ENCODE results near the gene B3GNT8. TPM values are rescaled to one million over a fixed set of nuclear protein-coding genes. Genes with fewer than 3 reads are reported as not detected.
A peak's percentile ranks its signal among the peaks of the same experiment; 100 is the strongest.
"Not testable (repeated sequence)": the region's sequence is repeated elsewhere in the genome, so short reads cannot be mapped to it uniquely, and the experiment has no call there.

B3GNT8 gene
- total RNA-seq, 1 donor from 2014 or later, result 12.4 TPM

DNA sequence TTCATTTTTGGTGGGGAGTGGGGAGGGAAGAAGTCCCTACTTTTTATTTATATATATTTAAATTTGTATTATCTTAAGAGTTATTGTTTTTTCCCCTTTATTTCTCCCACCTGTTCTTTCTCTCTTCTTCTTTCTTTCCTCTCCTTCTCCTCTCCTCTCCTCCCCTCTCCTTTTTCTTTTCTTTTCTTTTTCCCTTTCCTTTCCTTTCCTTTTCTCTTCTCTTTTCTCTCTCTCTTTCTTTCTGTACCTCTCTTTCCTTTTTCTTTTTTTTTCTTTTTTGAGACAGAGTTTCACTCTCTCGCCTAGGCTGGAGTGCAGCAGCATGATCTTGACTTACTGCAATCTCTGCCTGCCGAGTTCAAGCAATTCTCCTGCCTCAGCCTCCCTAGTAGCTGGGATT lies 27.6 kb downstream of the B3GNT8 start:
- no peak for DNase-seq
- no peak for ATAC-seq
- intact Hi-C loops (cut with micrococcal nuclease), result no loop called here

- DNase-seq (no peak), ATAC-seq (no peak)
- intact Hi-C loops (cut with micrococcal nuclease), result no loop called here
Observed at GRCh38 chr19:41399091-41399490, 28.1 kb downstream of the B3GNT8 start.

DNA sequence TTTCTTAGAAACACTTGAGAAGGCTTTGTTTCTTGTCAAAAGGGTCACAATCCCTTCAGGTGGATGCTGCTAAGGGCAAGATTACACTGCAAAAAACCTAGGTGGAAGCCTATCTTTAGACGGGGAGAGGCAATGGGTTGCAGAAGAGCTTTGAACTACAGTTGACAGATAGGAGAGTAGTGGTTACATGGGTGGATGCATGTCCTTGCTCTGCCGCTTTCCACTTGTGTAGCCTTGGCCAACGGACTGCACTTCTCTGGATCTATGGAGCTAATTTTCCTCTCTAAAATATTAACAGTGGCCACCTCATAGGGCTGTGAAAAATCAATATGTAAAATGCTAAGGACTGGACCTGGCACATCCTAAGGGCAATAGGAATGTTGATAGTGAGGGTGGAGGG lies 28.6 kb downstream of the B3GNT8 start:
- ATAC-seq (no peak), DNase-seq (no peak)
- intact Hi-C loops (cut with micrococcal nuclease), result no loop called here

- DNase-seq, result no peak
- no peak for ATAC-seq
- intact Hi-C loops (cut with micrococcal nuclease), result no loop called here
Observed at GRCh38 chr19:41398050-41398418, 29.1 kb downstream of the B3GNT8 start.

GRCh38 chr19:41397086-41398049 lies 29.8 kb downstream of the B3GNT8 start, which contains the start of the genes BCKDHA and EXOSC5:
Gene BCKDHA (plus strand): TSS chr19:41397818. CDS start chr19:41397828, 10 bp downstream.
Gene EXOSC5 (minus strand): TSS chr19:41397359. CDS start chr19:41397328, 31 bp downstream.
- peak; percentile 98 for ATAC-seq
- intact Hi-C loops (cut with micrococcal nuclease), result no loop called here
- peak; percentile 99 for DNase-seq

- intact Hi-C loops (cut with micrococcal nuclease), result no loop called here
- ATAC-seq (no peak), DNase-seq (no peak)
Observed at GRCh38 chr19:41395355-41395754, 31.8 kb downstream of the B3GNT8 start.

DNA sequence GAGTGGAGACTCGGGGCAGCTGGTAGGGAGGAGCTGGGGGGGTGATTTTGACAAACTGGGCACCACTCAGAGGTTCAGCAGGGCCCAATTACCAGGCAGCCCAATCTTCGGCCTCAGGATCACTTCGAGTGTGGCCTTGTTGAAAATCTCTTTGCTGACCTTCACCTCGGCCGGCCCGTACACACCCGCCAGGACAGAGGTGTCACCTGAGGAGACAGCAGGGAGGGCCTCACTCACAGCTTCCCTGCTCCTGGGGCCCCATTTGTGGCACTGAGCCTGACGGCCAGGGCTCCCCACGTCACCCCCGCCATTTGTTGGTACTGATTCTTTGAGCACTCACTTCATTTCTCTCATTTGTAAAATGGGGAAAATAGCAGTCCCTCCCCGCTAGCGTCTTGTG lies 34.4 kb downstream of the B3GNT8 start:
- intact Hi-C loops (cut with micrococcal nuclease), result no loop called here
- DNase-seq (peak; percentile 44), ATAC-seq (no peak)

DNA sequence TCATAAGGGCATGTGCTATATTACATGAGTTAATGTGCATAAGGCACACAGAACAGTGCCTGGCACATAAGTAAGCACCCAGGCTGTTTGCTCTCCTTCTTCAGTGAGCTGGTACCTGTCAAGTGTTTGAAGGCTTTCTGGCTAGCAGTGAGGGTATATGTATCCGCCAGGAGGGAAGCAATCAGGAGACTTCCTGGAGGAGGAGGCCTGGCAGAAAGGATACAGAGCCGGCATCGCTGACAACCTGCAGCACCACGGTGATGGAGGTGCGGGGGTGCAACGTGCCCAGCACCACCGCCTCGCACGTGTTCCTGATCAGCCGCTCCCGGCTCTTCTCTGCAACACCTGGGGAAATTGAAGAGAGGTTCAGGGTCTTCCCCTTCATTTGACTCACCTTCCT lies 35.6 kb downstream of the B3GNT8 start:
- intact Hi-C loops (cut with micrococcal nuclease), result no loop called here
- ATAC-seq (no peak), DNase-seq (no peak)

DNA sequence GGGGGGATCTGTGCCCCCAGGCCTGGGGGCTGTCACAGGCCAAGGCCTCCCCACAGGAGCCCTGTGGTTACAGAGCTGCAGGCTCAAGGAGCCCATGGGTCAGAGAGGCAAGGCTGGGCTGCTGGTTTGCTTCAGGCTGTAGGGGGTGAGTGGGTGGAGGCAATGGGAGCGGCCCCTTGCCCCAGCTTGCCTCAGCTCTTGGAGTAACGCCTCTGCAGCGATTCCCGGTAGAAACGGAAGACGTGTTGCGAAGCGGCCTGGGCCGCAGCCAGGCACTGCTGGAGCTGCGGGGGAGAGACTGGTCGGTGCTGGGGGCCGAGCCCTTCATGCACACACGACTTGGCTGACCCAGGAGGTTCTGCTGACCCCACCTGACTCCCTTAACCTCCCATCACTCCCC lies 40.7 kb downstream of the B3GNT8 start:
- ATAC-seq (peak; percentile 39), DNase-seq (no peak)
- intact Hi-C loops (cut with micrococcal nuclease), result no loop called here

DNA sequence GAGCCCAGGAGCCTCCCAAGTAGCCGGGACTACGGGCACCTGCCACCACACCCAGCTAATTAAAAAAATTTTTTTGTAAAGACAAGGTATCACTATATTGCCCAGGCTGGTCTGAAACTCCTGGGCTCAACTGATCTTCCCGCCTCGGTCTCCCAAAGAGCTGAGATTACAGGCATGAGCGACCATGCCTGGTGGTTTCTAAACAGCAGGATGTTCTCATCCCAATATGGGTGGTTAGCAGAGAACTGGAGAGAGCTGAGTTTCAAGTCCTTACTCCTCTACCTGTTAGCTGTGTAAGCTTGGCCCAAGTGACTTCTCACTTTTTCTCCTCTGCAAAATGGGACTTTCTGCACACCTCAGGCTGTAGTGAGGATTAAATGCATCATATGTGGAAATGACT lies 42.8 kb downstream of the B3GNT8 start:
- ATAC-seq (no peak), DNase-seq (no peak)
- intact Hi-C loops (cut with micrococcal nuclease), result no loop called here

GRCh38 chr19:41381536-41381935 lies 45.6 kb downstream of the B3GNT8 start:
- DNase-seq; intact Hi-C loops (cut with micrococcal nuclease); ATAC-seq: not testable (repeated sequence)

GRCh38 chr19:41377977-41378709 lies 49.0 kb downstream of the B3GNT8 start:
- ATAC-seq (no peak), DNase-seq (no peak)
- intact Hi-C loops (cut with micrococcal nuclease), result no loop called here

- no peak for DNase-seq
- intact Hi-C loops (cut with micrococcal nuclease), result no loop called here
- ATAC-seq, result peak; percentile 2
Observed at GRCh38 chr19:41376998-41377365, 50.2 kb downstream of the B3GNT8 start.

DNA sequence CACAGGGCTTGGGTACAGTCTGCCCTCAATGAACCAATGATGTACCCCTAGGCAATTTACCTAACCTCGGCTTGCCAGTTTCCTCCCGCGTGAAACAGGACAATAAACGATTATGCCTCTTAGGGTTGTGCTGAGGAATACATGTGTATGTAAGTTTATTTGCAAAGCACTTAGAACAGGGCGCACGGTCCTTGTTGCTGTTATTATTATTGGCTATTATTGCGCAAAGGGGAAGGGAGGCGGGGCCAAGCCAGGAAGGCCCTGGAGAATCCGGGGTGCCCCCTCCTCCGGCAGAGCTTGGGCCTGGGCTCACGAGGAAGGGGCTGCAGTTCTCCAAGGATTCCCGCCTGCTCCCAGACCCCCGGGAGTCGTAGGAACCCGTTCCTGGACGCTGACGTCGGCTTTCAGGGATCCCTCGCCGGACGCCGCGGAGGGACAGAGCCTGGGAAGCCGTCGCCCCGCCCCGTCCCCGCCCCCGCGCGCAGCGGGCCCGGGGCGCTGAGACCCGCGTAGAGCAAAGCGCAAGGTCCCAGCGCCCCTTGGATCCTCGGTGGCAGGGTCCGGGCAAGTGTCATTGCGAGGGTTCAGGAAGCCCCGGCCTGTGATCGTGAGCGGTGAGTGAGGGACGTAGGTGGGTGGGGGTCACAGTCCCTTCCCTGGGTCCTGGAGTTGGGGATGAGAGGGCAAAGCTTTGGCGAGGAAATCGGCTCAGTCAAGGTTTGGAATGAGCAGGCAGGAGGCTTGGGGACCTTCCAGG lies 50.8 kb downstream of the B3GNT8 start, which contains the start of gene TMEM91:
TSS of gene TMEM91 (plus strand) at position 293 of the 757 bp plus-strand sequence. CDS start 1,777 bp downstream, outside the sequence.
- intact Hi-C loops (cut with micrococcal nuclease), result no loop called here
- ATAC-seq (peak; percentile 56), DNase-seq (peak; percentile 71)

Other genes with a start within 250 kb of the B3GNT8 start
- 0.87 TPM for gene CYP2S1, start 234.2 kb downstream of the B3GNT8 start, total RNA-seq
- gene AXL, start 208.2 kb downstream of the B3GNT8 start, total RNA-seq, result 13.8 TPM
- 128 TPM for gene HNRNPUL1, start 163.0 kb downstream of the B3GNT8 start, total RNA-seq
- 15.9 TPM for gene CCDC97, start 117.2 kb downstream of the B3GNT8 start, total RNA-seq
- 13.2 TPM for gene TGFB1, start 73.5 kb downstream of the B3GNT8 start, total RNA-seq
- 3.7 TPM for gene B9D2, start 63.2 kb downstream of the B3GNT8 start, total RNA-seq
- 3.6 TPM for gene TMEM91, start 50.8 kb downstream of the B3GNT8 start, total RNA-seq
- gene EXOSC5, start 30.0 kb downstream of the B3GNT8 start, total RNA-seq, result 14.4 TPM
- 49.2 TPM for gene BCKDHA, start 29.6 kb downstream of the B3GNT8 start, total RNA-seq
- 111 TPM for gene DMAC2, start 12.5 kb upstream of the B3GNT8 start, total RNA-seq
- gene ERICH4, start 15.8 kb upstream of the B3GNT8 start, total RNA-seq, result not detected
- 0.99 TPM for gene CEACAM21, start 148.8 kb upstream of the B3GNT8 start, total RNA-seq
- gene CEACAM4, start 199.7 kb upstream of the B3GNT8 start, total RNA-seq, result 0.52 TPM

Data from left ventricle myocardium superior (tissue), 1 donor.